Left renal pelvis (tissue), 4 donors: ENCODE data around the gene SLC5A1. TPM values are rescaled to one million over a fixed set of nuclear protein-coding genes. Genes with fewer than 3 reads are reported as not detected.

Source experiments
- DNase-seq, 4 donors: peaks; one replicate each; pipeline ENCODE4 v3.0.0-alpha.2; 2013; ENCODE audit warnings: low read depth in 4 of 4, low spot score in 3 of 4
- polyA plus RNA-seq, 4 donors: library from polyadenylated mRNA; unstranded; fragments of 120-200 nt; gene quantifications; one replicate each; pipeline ENCODE4 v1.2.1, GENCODE V29; 2013; ENCODE audit not compliant: insufficient read length in 4 of 4

SLC5A1 gene
- under 1 TPM; 0.25 to 0.52 (median 0.36) TPM for polyA plus RNA-seq

DNA sequence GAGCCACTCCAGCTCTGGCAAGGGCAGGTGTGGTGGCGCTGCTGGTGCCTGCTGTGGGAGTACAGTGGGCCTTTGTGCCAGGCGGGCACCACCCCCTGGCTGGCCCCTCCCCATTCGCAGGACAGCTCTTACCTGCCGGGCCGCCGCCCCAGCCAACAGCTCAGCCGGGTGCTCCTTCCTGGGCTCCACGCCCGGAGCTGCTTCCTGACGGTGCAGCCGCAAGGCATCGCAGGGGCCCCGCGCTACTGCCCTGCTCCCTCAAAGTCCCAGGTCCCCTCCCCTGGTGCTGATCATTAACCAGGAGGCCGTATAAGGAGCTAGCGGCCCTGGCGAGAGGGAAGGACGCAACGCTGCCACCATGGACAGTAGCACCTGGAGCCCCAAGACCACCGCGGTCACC is at the start of gene SLC5A1:
SLC5A1 (plus strand) TSS at position 338 of the 400 bp plus-strand sequence; CDS start at position 359, 21 bp downstream.
- DNase-seq: no peak

DNA sequence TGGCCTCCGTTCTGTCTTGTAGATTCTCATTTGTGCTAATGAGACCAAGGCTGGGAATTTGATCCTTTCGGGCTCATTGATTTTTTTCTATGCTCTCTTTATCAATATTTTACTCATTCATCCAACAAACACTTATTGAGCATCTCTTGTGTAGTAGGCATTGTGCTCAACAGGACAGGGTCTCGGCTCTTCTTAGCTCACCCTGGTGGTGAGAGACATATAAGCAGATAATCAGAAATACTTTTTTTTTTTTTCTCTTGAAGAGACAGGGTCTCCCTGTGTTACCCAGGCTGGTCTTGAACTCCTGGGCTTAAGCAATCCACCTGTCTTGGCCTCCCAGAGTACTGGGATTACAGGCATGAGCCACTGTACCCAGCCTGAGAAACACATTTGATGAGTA is 48.0 kb upstream of the SLC5A1 start:
- no peak for DNase-seq

DNA sequence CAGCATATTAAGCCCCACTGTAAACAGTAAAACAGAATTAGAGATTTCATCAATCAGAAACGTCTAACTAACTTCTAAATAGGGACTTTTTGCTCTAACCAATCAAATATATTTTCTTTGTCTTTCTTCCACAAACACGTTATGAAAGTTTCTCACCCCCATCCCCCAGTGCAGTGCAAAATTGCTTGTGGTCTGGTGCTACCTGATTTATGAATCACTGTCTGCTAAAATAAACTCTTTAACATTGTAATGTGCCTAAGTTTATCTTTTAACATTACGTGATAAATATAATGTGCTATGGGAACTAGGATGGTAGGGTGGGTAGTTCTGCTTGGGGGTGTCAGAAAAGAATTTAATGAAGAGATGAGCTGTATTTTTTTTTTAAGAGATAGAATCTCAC is 47.3 kb upstream of the SLC5A1 start:
- DNase-seq: no peak

DNA sequence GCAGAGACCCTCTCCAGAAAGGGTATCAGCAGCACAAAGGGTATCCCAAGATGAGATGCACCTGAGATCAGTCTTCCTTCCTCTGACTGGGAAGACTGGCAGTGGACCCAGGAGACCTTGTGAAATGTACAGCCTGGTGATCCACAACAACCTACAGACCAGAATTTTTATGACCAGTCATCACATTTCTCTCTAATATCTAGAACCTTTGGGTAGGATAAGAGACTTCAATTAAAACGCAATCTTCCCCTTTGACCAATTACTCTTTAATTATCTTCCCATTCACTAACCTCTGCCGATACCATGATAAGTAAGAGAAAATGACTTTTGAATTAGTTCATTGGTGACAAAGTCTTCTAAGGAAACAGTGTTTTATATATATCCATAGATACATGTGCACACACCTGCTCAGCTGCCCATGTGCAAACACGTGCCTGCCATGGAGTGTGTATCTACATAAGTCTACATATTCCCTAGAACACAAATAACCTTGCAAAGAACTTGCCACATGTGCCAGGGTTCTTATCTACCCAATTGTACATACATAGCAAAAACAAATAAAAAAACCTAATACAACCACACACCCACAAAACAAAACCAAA is 44.2 kb upstream of the SLC5A1 start:
- DNase-seq: no peak

DNA sequence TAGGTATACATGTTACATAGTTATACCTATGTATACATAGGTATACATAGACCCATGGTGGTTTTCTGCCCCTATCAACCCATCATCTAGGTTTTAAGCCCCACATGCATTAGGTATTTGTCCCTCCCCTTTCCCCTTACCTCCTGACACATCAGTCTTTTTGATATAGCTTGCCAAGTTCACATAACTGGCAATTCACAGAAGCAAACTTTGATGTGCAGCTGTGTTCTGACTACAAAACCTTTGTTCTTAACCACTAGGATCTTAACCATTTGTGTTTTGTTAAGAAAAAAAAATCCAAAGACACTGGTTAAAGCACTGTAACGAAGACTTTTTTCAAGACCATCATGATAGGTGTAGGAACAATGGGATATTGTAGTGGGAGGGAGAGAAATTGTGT is 42.9 kb upstream of the SLC5A1 start:
- no peak for DNase-seq

DNA sequence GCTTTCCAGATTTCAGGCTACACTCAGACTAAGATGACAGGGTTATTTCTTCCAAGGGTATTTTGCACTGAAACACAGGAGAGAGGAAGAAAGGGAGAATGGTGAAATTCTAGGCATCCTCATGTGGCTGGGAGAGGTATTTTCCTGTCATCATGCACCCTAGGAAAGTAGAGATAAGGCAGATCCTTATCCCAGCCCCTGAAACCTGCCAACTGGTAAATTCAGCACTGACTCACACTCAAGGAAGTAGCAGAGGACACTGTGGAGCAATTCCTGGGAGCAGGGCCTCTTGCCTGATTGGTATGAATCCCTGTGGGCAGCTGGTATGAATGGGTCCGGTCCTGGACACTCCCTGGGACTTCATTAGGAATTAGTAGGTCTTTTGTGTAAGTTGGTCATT is 37.6 kb upstream of the SLC5A1 start:
- no peak for DNase-seq

DNA sequence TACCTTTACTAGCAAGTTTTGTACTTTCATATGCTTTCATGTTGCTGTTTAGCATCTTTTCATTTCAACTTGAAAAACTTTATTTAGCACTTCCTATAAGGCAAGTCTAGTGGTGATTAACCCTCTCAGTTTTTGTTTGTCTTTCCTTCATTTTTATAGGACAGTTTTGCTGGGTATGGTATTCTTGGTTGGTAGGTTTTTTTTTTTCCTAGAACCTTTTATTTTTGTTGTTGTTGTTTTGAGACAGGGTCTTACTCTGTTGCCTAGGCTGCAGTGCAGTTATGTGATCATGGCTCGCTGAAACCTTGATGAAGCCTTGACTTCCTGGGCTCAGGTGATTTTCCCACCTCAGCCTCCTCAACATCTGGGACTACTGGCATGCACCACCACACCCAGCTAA is 29.9 kb upstream of the SLC5A1 start:
- no peak for DNase-seq

DNA sequence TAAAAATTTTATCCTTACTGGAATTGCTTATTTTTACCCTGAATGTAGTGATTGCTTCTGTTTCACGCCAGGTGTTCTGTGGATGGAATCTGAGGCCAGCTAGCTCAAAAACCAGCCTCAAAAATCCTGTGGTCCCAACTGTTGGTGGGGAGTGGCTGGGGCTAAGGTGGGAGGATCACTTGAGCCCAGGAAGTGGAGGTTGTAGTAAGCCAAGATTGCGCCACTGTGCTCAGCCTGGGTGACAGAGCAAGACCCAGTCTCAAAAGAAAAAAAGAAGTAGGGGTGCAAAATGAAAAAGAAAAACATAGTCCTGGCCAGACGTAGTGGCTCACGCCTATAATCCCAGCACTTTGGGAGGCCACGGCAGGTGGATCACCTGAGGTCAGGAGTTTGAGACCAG is 27.0 kb upstream of the SLC5A1 start:
- no peak for DNase-seq

DNA sequence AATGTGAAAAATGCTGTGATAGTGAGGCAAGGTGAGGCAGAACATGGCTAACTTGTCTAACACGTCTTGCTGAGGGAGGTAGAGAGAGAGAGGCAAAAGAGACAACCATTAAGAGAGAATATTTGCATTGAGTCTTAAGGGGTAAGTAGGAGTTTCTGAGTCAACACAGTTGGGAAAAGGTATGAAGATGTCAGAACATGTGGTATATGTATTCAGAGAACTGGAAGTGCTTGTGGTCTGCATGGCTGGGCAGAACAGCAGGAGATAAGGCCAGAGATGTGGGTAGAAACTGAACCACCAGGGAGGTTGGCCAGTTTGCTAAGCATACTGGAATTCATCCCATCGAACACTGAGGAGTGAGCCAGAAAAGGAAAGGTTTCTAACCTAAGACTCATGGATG is 25.0 kb upstream of the SLC5A1 start:
- DNase-seq: no peak

DNA sequence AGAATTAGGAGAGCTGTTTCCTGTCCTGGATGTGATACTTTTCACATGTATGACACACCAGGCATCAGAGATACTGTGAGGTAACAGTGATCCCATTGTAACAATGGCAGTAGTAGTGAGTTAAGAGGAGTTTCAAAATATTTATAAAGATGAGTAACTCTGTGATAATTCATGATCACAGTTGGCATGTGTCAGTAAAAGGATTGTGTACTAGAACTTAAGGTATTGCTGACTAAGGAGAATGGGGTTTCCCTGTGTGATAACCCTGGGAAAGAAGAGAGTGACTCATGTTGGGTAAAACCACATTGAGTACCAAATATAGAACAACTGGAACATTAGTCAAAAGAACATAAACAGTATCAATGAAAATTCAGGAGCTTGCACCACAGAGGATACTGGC is 22.9 kb upstream of the SLC5A1 start:
- DNase-seq: no peak

DNA sequence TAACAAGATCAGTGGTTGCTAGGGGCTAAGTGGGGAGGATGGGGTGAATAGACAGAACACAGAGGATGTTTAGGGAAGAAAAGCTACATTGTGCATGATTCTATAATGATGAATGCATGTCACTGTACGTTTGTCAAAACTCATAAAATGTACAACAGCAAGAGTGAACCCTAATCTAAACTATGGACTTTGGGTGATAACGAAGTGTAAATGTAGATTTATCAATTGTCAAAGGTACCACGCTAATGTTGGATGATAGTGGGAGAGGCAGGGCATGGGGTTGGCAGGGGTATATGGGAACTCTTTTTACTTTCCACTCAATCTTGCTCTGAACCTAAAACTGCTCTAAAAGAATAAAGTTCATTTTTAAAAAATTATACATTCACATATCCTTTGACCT is 21.3 kb upstream of the SLC5A1 start:
- DNase-seq: no peak

DNA sequence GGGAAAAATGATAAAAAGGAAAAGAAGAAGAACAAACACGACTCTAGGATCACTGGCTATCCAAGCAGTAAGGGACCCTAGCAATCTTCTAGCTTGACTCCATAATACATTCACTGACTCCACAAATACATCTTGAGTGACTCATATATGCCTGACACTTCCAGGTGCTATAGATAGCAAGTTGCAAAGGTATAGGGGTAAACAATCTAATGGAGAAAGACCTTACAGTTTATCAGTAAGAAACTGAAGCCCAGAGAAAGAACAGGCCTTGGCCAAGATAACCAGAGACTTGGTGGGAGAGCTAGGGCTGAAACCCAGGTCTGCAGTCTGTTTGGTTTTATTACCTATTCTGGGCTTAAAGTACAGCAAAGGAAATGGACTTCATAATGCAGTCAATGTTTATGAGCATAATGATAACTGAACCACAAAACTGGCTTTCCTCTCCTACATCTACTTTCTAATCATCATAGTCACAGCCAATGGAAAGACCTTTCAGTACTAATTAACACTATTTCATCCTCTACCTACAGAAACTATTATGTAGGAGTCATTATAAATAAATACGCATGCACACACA is 19.7 kb upstream of the SLC5A1 start:
- DNase-seq: no peak

DNA sequence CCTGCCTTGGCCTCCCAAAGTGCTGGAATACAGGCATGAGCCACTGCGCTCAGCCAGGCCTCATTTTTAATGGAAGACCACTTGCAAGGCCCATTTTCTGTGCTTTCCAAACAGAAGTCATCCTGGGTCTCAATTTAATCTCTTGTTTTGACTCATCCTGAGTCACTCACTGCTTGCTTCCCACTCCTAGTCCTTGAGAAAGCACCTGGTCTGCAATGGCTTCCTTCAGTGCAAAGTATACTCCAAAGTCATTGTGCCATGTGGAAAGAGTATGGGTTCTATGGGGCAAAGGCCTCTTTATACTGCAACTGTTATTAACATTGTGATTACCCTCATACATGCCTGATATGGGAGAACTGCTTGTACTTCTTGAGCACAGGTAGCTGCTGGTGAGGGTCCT is 18.3 kb upstream of the SLC5A1 start:
- no peak for DNase-seq

DNA sequence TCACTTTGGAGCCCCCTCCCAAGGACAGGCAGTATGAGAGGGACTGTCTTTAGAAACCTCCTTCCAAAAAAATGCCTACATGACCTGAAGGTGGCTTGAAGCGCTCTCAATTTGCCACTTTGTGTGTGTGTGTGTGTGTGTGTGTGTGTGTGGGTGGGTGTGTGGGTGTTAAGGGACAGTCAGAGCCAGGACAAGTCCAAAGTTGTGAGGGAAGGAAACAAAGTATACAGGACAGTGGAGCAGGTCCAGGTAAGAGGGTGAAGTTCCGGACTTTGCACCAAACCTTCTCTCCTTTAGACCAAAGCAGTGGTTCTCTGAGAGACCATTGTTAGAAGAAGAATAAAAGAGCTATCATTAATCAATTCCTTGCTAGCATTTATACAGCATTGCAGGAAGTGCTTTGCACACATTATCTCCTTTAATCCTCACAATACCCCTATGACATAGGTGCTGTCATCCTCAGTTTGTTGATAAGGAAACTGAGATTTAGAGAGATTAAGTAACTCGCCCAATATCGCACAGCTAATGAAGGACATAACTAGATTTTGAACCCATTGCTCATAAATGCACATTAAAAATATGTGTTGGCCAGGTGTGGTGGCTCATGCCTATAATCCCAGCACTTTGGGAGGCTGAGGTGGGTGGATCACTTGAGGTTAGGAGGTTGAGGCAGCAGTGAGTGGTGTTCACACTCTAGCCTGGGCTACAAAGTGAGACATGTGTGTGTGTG is 12.4 kb upstream of the SLC5A1 start:
- DNase-seq: no peak

DNA sequence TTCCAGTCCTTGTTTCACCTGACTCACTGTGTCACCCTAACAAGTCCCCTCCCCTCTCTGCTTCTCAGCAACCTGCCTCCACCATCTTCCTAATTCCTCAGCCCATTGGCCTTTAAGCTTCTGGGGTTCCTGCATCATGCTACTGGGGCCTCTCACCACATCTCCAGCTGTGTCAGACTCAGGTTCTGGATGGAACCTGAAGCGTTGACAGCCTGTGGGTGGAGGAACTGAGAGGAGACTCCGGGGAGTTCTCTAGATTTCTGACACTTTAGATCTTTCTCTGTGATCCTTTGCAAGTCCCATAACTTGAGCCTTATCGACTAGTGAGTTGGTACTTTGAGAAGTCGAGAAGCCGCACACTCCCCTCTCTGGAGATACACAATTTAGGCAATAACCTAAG is 11.6 kb upstream of the SLC5A1 start:
- no peak for DNase-seq

DNA sequence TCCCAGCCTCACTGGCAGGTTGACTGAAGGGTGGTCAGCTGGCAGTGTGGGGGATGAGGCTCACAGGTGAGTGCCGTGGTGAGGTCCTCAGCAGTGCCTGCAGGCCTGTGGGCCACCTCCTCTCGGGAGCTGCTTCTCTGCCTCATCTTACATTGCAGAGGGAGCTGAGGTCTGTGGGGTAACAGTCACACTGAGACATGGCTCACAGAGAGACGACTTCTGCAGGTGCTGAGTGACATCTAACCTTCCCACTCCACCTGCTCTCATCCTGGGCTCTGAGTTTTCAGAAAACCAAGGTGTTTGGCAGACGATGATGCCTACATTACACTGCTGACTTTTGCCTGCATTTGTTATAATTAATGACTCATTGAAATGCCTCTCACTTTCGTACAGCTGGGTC is 8.8 kb upstream of the SLC5A1 start:
- DNase-seq: no peak

DNA sequence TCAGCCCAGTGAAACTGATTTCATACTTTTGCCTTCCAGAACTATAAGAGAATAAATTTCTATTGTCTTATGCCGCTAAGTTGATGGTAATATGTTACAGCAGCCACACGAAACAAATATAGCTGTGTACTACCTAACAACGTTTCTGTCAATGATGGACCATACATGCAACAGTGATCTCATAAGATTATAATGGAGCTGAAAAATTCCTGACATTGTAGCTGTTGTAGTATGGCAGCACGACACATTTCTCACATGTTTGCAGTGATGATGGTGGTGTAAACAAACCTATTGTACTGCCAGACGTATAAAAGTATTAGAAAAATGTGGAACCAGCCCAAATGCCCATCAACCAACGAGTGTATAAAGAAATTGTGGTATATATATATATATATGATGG is 5.8 kb upstream of the SLC5A1 start:
- DNase-seq: no peak

DNA sequence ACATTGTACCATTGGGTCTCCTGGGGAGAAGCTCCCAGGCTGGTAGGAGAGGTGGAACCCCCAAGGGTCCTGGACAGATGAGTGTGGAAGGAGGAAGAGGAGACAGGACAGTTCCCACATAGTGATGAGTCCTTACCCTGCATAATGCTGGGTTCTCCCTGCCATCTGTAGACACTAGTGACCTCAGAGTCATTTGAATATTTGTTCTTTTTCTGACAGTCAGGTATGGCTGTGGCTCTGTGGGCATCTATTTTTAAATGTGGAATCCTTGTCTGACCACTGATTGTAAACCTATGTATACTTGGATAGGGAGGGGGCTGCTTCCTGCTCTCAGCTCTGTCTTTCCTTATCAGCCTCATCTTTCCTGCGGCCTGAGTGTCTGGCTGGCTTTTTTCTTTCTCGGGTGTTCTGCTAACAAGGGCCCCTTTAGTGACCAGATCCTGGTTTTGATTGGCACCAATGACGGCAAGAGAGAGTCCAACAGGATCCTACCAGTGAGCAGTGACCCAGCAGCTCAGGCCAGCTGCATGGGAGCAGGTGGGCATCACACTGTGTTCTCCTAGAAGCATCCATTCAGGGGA is 2.6 kb upstream of the SLC5A1 start:
- DNase-seq: no peak

DNA sequence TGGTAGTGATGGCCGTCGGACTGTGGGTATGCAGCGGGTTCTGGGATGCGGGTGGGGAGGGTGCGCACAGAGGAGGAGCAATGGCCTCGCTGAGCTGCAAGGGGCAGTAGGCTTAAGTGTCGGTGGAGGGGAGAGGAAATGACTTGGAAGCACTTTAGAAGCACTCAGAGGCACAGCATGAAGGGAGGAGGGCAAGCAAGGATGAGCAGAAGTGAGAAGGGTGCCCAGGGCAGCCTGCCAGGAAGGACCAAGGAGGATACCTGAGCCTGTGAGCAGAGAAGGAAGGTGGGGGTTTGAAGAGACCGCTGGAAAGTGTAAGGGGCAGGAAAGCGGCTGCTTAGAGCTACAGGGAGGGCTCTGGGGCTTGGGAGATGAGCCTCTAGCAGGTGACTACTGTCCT is 330 bp downstream of the SLC5A1 start:
- DNase-seq: no peak

DNA sequence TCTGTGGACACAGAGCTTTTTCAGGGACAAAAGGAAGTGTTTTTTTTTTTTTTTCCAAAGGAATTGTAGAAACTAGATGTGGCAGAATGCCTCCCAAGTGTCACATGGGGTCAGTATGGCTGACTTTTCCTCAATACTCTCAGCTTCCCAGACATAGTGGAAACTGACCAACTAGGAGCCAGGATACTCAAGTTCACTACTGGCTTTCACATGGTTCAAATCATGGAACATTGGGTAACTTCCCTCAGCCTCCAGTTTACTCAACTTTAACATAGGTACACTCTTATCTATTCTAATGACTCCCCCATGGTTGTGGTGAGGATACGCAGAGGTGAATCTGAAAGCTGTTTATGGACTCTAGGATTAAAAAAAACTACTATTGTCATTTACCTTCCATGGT is 1.4 kb downstream of the SLC5A1 start:
- no peak for DNase-seq

DNA sequence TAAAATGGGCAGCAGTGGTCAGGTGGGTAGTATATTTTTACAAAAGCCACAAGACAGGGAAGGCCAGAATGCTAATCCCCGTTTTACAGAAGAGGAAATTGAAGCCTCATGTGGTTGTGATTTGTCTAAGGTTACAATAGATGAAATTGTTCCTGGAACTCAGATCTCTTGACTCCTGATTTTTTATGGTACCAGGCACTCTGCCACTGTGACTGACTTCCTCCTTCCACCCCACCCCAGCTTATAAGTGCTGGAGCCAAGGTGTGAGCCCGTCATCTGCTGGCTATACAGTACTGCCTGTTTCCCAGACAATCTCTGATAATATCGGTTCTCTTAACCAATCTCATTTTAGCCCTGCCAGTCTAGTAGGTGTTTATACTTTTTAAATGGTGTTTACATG is 1.9 kb downstream of the SLC5A1 start:
- DNase-seq: no peak

DNA sequence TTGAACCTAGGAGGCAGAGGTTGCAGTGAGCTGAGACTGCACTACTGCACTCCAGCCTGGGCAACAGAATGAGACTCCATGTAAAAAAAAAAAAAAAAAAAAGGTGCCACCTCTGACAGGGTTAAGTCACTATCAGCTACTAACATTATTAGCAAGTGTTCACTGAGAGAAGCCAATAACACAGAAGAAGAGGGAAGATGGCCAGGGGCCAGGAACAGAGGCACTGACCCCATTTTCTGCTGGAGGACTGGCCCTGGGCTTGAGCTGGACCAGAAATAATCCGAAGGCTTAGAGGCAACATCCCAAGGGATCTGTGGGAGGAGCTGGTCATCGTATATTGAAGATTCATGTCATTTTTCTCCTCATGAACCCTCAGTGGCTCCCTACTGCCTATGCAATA is 5.0 kb downstream of the SLC5A1 start:
- no peak for DNase-seq
